Cerebellar nuclear complex (tissue), 1 donor: ENCODE results near the gene RBM28.
A peak's percentile ranks its signal among the peaks of the same experiment; 100 is the strongest.

Source experiments
- DNase-seq, 2 experiments: peaks; one replicate each; lab custom pipeline; 2025; lab: John Stamatoyannopoulos, UW

RBM28 gene

DNA sequence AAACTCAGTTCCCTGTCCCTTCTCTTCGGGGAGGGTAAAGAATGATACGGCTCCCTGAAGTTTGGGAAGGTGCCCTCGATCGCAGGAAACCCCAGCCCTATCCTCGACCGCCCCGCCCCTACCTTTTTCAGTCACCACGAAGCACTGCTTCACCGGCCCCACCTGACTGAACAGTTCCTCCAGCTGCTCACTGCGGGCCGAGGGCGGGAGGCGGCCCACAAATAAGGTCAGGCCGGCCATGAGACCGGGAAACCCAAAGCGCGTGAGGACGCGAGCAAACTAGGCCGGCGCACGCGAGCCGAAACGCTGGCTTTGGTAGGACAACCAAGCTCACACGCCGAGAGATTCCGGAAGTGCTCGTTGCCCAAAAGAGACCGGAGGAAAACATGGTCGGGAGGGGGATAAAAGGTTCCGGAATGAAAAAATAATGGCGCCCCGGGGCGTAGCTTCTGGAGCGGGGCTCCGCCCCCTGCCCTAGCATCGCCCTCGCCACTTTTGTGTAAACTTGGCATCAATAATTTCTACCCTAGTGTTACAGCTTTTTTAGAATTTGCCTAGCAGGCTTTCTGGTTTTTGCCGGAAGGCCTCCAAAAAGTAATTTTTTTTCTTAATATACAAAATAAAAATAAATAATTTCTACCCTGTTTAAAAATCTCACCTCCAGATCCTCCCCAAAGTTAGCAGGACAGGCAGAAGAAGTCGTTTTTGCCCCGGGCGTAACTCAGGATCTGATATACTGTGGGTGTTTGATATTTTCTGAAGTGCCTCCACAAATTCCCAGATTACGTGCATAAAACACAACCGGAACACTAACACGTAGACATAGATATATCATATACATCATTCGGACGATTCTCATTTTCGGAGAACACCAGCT, at the start of gene RBM28:
Gene RBM28, minus strand, starts transcription at position 355 of the 877 bp plus-strand sequence. Its CDS starts 115 bp downstream, at position 240.
- peak in 1 of 2 experiments; percentile 63 for DNase-seq

DNA sequence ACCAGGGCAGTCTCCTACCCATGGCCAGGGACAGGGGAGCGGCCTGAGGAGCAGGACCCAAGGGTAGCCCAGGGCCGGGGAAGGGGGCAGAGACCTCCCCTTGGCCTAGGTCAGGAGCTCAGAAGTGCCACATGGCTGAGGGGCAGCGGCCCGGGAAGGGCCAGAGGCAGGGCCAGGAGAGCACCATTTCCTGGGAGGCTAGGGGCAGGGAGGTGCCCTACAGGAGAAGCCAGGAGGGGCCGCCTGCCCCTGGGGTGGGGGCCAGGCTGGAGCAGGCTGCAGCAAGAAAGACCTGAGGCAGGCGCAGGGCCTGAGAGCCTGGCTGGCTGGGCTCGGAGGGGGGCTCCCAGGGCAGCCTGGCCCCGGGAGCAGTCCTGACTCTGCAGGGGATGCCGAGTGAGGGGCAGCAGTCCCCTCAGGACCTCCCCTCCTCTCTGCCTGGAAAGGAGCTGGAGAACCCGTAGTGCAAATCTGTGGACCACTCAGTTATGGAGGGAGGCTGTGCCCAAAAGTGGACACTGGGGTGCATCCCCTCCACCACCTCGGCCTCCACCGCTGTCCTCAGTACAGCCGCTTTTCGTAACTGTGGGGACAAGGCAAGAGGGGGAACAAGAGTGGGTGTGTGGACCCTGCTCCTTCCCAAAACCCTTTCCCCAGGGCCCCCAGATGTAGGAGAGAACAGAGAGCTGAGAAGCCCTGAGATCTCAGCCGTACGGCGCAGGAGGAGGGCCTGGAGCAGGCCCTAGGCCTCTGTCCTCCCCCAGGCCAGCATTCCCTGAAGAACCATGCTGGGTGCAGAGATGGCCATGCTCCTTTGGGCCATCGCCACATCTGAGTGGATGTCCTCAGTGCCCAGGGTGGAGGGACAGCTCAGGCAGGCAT, 49.0 kb upstream of the RBM28 start:
- no peak for DNase-seq

DNA sequence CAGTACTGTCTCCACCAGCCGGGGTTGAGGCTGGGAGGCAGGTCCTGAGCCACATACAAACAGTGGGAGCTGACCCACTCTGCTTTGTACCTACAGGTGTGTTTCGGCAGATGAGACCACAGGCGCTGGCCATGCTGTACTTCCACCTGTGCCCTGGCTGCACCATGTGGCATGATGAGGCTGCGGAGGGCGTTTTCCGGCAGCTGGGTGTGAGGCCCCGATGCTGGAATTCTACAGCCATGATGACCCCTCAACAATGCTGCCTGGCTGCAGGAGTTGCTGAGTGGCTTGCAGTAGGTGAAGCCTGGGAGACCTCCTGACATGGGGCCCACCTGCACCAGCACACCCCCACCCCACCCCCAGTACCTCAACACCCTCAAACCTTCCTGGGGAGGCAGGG, 48.1 kb upstream of the RBM28 start:
- no peak for DNase-seq

- DNase-seq: no peak
These were observed 47.3 kb upstream of the RBM28 start for GRCh38 chr7:128390871-128391565.

GRCh38 chr7:128389618-128390329, 46.1 kb upstream of the RBM28 start:
- DNase-seq: no peak

GRCh38 chr7:128389085-128389617, 45.4 kb upstream of the RBM28 start:
- DNase-seq: no peak

- no peak for DNase-seq
These were observed 44.4 kb upstream of the RBM28 start for GRCh38 chr7:128388145-128388485.

- peak; percentile 61 to 84 for DNase-seq
These were observed 43.8 kb upstream of the RBM28 start for GRCh38 chr7:128387216-128388144.

- DNase-seq: no peak
These were observed 42.5 kb upstream of the RBM28 start for GRCh38 chr7:128385988-128386925.

DNA sequence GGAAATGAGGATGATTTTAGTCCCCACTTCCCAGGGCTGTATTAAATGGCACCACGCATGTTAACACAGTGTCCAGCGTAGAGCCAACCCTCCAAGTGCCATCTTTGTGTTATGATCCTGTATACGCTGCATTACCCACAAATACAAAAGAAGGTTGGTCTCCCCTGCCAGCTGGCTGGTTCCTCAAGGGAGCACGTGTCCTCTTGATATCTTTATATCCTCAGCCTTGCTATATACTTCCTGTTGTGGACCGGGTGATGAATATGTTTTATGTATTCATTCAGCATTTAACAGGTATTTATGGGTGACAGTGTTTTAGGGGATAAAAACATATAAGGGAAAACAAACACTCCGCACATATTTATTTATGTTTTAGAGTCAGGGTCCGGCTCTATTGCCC, 41.0 kb upstream of the RBM28 start:
- no peak for DNase-seq

DNA sequence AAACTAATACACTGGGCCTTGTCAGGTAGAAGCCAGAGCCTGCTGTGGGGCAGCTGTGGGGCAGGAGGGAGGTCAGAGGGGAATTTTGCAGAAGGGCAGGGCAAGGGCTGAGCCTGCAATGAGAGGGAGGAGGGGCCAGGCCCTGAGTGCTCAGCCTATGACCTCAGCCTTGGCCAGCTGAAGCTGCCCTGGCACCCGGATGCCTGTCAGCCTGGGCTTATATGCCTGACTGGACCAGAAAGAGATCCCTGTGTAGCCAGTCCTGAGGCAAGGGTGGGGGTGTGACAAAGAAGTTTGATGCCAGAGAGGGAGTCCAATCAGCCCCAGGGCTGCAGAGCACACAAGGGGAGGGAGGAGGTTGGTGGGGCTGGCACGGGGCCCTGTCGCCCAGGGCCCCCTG, 40.1 kb upstream of the RBM28 start:
- no peak for DNase-seq

- no peak for DNase-seq
These were observed 37.6 kb upstream of the RBM28 start for GRCh38 chr7:128381161-128381821.

- no peak for DNase-seq
These were observed 36.9 kb upstream of the RBM28 start for GRCh38 chr7:128380483-128381106.

DNA sequence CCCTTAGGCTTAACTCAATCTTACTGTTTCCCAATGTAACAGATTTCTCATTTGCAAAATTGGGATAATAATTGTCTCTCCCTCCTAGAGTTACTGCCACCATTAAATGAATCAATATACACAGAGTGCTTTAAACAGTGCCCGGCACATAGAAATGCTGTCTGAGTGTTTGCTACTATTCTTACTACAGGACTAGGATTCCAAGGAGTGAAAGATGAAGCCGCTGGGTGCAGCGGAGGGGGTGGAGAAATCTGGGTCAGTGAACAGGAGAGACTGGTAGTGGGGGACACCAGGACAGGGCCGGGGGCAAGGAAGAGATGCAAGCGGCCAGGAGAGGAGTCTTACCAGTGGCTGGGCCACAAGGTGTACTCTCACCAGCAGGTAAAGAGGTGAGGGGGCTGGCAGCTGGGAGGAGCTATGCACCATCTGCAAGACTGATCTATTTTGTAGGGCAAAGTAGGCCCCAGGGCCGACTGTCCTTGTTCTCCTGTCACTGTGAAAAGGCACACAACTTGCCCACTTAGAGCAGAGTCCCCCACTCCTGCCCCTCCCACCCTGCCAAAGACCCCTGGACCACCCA, 36.3 kb upstream of the RBM28 start:
- DNase-seq: no peak

GRCh38 chr7:128378637-128379036, 34.9 kb upstream of the RBM28 start:
- DNase-seq: no peak

- DNase-seq: no peak
These were observed 32.4 kb upstream of the RBM28 start for GRCh38 chr7:128376077-128376476.

- no peak for DNase-seq
These were observed 30.3 kb upstream of the RBM28 start for GRCh38 chr7:128374041-128374440.

GRCh38 chr7:128373606-128374005, 29.9 kb upstream of the RBM28 start:
- DNase-seq: no peak
